Hippocampal formation (tissue), 2 donors: Measurements from ENCODE around the gene FGD5.

Source experiments
- DNase-seq, 2 donors: peaks; one replicate each; lab custom pipeline; 2025; lab: John Stamatoyannopoulos, UW

The FGD5 gene

GRCh38 chr3:14829811-14830210, 11.0 kb downstream of the FGD5 start:
- DNase-seq: no peak

GRCh38 chr3:14831916-14832450, 13.2 kb downstream of the FGD5 start:
- no peak for DNase-seq

DNA sequence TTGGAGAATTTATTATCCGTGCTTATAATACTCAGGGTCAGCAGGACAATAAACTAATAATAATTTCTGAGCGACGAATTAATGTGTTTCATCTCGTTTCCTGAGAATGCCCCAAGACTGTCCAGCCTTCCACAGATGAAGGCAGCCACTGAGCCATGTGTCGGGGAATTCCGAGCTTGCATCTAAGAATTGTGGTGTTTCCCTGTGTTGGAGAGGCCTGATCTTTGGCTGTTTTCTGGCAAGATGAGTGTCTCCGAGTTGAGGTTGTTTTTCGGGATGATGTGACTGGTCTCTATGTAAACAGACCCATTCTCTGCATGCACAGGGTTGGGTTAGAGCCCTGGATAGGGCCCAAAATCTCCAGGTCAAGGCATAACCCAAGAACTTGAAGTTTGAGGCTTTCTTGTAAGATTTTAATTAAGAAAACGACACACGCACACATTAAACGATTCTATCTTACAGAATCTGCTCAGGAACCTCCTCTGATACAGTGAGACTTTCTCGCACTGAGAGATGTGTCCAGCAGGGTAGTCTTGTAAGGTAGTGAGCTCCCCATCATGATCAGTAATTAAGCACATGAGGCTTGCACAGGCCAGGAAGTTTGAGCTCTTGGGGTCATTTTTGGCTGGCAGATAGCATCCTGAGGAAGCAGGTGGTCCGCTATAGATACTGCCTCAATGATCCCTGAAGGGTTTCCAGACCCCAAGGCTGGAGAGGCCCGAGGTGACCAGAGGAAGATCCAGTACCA, 14.4 kb downstream of the FGD5 start:
- no peak for DNase-seq

DNA sequence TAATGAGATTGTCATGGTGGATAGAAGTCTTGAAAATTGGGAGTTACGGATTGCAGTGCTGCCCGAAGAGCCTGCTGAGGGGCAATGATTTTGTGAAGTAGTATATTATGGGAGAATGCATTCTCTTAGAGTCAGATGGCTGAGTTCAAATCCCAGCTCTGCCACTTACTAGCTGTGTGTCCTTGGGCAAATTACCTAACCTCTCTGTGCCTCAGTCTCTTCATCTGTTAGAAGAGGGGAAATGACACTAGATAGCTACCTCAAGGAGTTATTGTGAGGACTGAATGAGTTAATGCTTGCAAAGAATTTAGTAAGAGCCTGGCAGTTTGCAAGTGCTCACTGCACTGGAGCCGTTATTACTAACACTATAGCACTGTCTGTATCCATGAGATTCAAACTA, 15.4 kb downstream of the FGD5 start:
- DNase-seq: no peak

DNA sequence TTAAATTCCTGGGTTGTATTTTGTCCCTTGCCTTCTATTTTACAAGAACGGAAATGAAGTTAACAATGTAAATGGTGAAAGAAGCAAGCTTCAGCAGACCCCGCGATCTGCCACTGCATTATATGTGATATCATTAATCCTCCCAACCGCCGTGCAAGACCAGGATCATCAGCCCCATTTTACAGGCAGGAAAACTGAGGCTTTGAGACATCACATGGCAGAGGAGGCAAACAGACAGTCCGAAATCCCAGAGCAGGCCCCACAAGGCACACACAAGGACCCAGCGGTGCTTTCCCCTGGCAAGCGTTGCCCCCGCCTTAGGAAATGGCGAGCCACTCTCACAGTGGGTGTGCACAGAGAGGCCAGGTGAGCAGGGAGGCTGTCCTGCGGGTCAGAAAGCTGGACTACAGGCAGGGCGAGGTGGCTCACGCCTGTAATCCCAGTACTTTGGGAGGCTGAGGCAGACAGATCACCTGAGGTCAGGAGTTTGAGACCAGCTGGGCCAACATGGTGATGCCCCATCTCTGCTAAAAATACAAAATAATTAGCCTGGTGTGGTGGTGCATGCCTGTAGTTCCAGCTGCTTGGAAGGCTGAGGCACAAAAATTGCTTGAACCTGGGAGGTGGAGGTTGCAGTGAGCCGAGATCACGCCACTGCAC, 16.2 kb downstream of the FGD5 start:
- DNase-seq: no peak

DNA sequence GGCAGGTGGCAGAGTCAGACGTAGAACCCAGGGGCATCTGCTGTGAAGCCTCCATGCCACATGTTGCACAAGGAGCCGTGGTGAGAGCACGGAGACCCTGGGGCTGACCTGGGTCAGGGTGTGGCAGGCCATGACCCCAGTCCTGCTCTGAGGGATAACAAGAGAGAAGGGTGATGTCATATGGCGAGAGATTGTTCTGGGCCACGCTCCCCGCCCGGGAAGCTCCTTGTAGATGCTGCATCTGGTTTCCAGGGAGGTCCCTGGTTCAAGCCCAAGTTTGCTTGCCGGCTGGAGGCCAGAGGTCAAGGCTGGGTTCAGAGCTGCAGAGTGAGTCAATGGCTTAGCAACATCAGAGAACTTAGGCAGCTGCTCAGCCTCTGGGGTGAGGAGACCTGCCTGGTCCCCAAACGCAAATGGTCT, 17.3 kb downstream of the FGD5 start:
- DNase-seq: no peak

DNA sequence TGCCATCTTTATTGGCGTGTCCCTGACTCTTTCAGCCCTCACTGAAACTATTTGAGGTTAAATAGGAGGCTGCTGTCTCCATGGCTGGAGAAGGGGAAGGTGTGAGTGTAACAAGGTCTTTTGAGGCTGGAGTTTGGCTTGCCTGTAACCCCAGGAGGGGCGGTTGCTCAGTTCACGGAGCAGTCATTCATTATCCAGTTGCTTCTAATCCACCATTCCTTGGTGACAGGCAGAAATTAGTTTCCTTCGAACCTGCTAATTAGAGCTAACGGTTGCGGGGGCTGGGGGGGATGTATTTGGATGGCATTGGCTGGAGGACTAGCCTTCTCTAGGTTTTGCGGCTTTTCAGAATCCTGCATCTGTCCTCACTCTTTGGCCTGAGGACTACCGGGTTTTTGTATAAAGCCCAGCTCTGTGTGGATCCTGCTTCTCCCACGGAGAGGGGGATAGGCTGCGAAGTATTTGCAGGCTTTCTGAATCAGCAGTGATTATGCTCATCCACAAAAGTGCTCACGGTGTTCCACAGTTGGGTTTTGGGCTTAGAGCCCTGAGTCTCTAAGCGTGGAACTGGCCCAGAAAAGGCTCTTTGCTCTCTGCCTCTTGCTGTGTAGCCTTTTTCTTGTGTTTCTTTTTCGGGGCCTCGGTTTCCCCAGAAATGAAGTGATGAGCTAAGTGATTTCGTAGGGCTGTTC, 18.6 kb downstream of the FGD5 start:
- no peak for DNase-seq

DNA sequence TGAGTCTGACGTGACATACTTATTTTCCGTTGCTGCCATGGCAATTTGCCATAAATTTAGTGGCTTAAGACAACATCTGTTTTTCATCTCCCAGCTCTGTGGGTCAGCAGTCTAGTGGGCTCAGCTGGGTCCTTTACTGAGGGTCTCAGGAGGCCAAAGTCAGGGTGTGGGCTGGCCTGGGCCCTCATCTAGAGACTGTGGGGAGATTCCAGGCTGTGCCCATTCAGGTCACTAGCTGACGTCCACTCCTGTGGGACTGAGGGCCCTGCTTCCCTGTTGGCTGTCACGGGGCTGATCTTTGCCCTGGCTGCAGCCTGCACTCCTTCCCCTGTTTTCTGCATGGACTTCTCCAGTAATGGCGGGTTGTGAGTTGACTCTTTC, 19.1 kb downstream of the FGD5 start:
- no peak for DNase-seq

DNA sequence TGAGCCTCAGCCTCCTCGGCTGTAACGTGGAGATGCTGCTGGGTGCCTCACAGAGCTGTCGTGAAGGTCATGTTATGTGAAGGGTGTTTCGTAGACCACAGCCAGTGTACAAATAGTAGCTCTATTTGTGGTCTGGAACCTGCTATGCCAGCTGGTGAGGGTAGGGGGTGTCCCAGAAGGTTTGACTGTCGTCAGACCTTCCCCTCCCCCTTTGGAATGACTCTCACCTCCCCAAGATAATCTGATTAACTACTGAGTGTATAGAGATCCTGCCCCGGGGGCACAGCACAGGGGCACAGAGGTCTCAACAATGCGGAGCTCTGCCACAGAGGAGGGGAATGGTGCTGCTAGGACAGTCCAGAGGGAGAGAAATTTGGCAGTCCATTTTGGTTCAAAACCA, 20.5 kb downstream of the FGD5 start:
- DNase-seq: no peak

GRCh38 chr3:14841836-14842235, 23.1 kb downstream of the FGD5 start:
- DNase-seq: no peak

DNA sequence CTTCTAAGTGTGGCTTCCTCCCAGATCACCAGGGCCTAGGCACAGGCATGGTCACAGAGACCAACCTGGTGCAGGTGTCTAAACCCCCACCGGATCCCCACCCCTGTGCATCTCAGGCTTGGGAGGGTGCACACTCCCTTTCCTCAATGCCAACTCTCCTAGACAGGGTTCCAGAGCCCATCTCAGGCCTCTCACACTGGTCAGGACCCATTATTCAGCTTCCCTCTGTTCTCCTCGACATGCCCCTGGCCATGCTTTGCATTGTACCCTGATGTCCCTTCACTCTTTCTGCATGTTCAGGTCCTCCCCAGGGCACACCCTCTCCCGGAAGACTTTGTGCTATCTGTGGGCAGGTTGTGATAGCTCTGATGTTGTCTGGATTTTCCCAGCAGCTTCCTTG, 23.5 kb downstream of the FGD5 start:
- no peak for DNase-seq

DNA sequence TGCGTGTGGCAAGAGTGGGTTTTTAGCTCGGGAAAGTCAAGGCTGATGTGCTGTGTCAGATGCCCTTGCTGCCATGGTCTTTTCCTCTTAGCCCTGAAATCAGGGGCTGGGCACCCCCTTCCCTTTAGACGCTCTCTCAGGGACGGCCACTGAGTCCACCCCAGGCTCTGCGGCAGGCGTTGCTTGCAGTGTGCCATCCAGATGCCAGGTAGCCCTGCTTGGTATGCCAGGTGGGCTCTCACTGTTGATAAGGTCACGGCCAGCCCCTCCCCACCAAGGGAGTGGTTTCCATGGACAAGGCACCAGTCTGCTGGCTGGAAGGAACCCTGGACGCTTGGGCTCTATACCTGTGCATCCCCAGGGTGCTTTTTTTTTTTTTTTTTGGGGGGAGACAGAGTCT, 24.6 kb downstream of the FGD5 start:
- no peak for DNase-seq

DNA sequence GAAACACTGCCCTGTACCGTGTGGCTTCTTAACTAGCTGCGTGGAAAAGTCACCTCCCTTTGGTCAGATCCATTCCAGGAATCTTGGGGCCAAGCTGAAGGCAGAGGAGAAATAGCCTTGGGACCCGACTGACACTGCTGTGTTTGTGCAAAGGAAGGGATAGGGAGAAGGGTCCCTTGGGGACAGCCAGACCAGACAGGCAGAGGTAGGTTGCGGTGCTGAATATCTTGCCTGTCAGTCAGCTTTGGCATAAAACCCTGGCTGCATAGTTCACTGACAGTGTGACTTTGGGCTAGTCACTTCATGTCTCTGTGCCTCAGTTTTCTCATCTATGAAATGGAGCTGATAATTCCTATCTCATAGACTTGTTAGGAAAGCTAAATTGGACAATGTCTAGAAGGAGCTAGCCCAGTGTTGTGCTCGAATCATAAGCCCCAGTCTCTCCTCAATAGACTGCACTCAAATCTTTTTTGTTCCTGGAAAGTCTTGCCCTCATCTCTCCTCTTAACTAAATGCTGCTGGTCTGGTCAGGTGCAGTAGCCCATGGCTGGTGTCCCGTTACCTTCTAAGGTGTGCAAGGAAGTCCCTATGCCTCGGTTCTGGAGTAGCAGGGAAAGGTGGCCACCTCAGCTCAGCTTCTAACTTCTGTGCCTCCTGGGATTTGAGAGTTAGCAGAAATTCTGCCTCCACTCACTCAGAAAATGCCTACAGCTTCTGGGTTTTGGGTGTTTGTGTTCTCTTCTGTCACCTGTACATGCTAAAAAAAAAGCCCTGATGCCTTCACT, 25.8 kb downstream of the FGD5 start:
- DNase-seq: no peak

GRCh38 chr3:14845180-14845579, 26.4 kb downstream of the FGD5 start:
- no peak for DNase-seq

DNA sequence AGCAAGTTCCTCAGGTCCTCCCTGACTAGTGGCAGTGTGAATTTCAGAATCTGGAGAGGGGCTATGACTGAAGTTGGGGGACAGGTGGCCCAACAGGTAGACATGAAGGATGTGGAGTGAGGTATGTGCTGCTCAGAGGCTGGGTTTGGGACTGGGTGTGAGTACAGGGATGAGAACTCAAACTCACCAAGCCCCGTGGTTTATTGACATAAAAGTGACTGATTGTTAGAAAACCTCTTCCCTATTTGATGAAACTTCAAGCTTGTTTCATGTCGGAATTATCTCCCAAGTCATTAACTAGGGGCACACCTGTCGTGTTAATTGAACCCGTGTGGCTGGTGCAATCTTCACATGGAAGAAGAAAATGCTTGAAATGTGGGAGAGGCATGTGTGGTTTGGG, 27.1 kb downstream of the FGD5 start:
- no peak for DNase-seq

- DNase-seq: peak in 1 of 2 donors; percentile 9
Observed at GRCh38 chr3:14846226-14846880, 27.6 kb downstream of the FGD5 start.

GRCh38 chr3:14847613-14848541, 29.1 kb downstream of the FGD5 start:
- DNase-seq: no peak

DNA sequence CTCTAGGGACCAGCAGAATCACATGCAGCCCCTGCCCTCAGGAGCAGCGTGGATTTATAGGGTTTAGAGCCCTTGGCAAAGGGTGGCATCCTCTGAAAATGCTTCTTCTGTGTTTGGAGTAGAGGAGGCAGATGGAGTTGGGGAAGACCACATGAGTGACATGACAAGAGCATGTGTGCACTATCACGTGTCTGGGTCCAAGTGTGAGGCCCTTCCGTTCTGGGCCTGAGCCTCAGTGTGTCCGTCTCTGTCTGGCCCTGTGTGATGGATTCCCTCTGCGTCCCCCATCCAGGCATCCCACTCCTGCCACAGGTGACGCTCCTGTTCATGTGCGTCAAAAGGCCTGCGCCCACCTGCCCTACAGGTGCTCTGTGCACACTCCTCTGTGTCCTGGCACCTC, 30.1 kb downstream of the FGD5 start:
- no peak for DNase-seq

GRCh38 chr3:14849638-14850230, 31.0 kb downstream of the FGD5 start:
- no peak for DNase-seq

GRCh38 chr3:14852058-14852594, 33.4 kb downstream of the FGD5 start:
- no peak for DNase-seq
